Activated T-helper 1 cell treated with anti-CD3 and anti-CD28 coated beads, Interleukin-12 subunit alpha, Interleukin-12 subunit beta, Interleukin-2, Interleukin-4 antibody, amounts not matched to agents 30 ng/mL and 10 ng/mL and 1 ng/mL, durations not matched to agents 14 hours and 24 hours and 36 hours (primary cell): Measurements from ENCODE around the gene TMEM221. TPM values are rescaled to one million over a fixed set of nuclear protein-coding genes. Genes with fewer than 3 reads are reported as not detected.
"Not testable (repeated sequence)": the region's sequence is repeated elsewhere in the genome, so short reads cannot be mapped to it uniquely, and the experiment has no call there.

Experiments used
- DNase-seq: peaks from one replicate; pipeline ENCODE4 v3.0.0; 2021; ENCODE audit warnings: low spot score
- H3K27ac Mint-ChIP-seq: one replicate; pipeline ENCODE4 v1.8.0; 2021; ENCODE audit warnings: mild to moderate bottlenecking, mixed read lengths
- H3K27me3 Mint-ChIP-seq: one replicate; pipeline ENCODE4 v1.8.0; 2022; ENCODE audit warnings: mild to moderate bottlenecking, moderate library complexity, mixed read lengths; ENCODE audit not compliant: insufficient read depth
- H3K36me3 Mint-ChIP-seq: one replicate; pipeline ENCODE4 v1.8.0; 2021; ENCODE audit warnings: low read depth, mixed read lengths
- H3K4me1 Mint-ChIP-seq: one replicate; pipeline ENCODE4 v1.8.0; 2021; ENCODE audit warnings: low read depth, mixed read lengths
- H3K4me3 Mint-ChIP-seq: one replicate; pipeline ENCODE4 v1.8.0; 2021; ENCODE audit warnings: mild to moderate bottlenecking, moderate library complexity, mixed read lengths
- H3K9me3 Mint-ChIP-seq: one replicate; pipeline ENCODE4 v1.8.0; 2021; ENCODE audit warnings: mixed read lengths
- intact Hi-C: fragments of 100-400 bp; cut with micrococcal nuclease; formaldehyde crosslinking; loops from one replicate; pipeline ENCODE4 v1.15.1; 2024
- total RNA-seq: library from RNA; stranded (reverse); gene quantifications from 2 replicates; pipeline ENCODE4 v1.2.3, GENCODE V29; 2022

Gene TMEM221
- total RNA-seq, 1 donor from 2014 or later = not detected

DNA sequence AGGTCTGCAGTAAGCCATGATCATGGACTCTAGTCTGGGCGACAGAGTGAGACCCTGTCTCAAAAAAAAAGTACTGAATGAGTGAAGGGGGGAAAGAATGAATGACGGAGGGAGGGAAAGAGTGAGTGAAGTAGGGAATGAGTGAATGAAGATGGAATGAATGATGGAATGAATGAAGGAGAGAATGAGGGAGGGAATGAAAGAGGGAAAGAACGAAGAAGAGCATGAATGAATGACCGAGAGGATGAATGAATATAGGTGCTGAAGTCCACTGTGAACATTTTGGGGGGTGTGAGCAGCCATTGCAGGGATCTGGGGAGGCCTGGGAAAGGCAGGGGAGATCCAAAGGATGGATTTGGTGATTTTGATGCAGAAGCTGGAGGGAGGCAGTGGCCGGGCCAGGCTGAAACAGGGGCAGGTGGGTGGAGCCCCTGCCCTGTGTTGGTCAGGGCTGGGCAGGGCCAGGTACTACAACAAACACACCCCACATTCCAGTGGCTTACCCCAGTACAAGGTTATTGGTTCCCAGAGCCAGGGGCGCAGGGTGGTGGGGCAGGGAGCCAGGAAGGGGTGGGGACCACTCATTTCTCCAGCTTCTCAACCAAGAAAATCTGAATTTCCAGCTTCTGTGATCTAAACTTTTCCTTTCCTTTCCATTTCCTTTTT lies 36.2 kb upstream of the TMEM221 start:
- intact Hi-C loops = no loop called here
- no peak overlapping the region for H3K27ac Mint-ChIP-seq
- peaks cover 8% of the 10 kb centered on the region for H3K27me3 Mint-ChIP-seq
- no peak overlapping the region for H3K4me3 Mint-ChIP-seq
- H3K9me3 Mint-ChIP-seq = no peaks in the 10 kb centered on the region
- no peak for DNase-seq
- H3K4me1 Mint-ChIP-seq = peaks cover 5% of the 10 kb centered on the region
- no peaks in the 10 kb centered on the region for H3K36me3 Mint-ChIP-seq

DNA sequence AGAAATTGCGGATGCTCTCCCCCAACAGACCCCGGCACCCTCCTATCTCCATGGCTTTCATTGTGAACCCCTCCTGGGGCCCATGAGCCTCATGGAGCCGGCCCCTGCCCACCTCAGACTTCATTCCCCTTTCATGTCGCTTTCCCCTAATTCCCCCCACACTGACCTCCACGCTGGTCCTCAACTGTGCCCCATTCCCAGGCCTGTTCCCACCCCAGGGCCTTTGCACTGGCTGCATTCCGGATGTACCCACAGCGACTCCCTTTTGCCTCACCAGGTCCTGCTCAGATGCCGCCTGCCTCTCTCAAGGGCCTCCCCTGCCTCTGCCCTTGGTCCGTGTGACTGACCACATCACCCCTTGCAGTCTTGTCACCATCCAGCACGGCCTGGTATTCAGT lies 35.1 kb upstream of the TMEM221 start:
- Mint-ChIP-seq H3K36me3 (no peaks in the 10 kb centered on the region), H3K4me3 (no peak overlapping the region), H3K27me3 (peaks cover 8% of the 10 kb centered on the region), H3K4me1 (no peaks in the 10 kb centered on the region), H3K27ac (no peak overlapping the region), H3K9me3 (no peaks in the 10 kb centered on the region)
- intact Hi-C loops = no loop called here
- no peak for DNase-seq

DNA sequence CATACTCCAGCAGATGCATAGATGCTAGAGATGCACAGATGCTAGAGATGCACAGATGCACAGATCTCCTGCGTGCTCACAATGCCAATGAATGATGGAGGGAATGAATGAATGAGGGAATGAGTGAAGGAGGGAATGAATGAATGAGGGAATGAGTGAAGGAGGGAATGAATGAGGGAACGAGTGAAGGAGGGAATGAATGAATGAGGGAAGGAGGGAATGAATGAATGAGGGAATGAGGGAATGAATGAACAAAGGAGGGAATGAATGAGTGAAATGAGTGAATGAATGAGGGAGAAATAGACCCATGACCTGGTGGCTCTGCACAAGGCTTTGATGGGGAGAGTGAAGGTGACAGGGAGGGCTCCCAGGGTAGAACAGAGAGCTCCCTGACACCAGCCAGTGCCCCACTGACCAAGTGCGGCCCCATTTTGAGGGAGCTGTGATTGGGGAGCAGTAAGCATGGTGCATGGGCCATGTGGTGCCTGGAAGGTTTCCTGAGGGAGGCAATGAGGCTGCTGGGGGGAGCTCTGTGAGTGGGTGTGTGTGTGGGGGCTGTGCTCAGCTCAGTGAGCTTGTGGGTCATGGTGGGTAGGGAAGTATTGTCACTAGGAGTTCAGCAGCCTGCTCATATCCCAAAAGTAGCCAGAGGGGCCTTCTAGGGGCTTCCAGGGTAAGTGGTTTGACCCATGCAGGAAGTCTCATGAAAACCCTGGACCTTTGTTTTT lies 34.6 kb upstream of the TMEM221 start:
- Mint-ChIP-seq H3K4me1 (no peaks in the 10 kb centered on the region), H3K4me3 (no peak overlapping the region), H3K27ac (no peak overlapping the region), H3K36me3 (no peaks in the 10 kb centered on the region), H3K27me3 (peaks cover 6% of the 10 kb centered on the region), H3K9me3 (no peaks in the 10 kb centered on the region)
- no peak for DNase-seq
- intact Hi-C loops = no loop called here

DNA sequence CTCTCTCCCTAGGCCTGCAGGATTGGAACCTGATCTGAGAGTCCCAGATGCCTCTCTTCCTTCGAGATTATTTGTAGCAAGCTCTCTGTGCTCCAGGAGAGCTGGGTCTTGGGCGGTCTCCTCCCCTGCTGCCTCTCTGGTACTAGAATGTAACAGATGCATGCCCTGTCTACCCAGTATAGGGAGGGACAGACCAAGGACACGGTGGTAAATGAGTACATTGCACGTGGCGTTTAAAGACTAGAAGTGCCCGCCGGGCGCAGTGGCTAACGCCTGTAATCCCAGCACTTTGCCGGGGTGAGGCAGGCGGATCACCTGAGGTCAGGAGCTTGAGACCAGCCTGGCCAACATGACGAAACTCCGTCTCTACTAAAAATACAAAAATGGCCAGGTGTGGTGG lies 33.5 kb upstream of the TMEM221 start:
- intact Hi-C loops = no loop called here
- Mint-ChIP-seq H3K4me1 (no peaks in the 10 kb centered on the region), H3K27ac (no peak overlapping the region), H3K9me3 (no peaks in the 10 kb centered on the region), H3K4me3 (no peak overlapping the region), H3K36me3 (no peaks in the 10 kb centered on the region), H3K27me3 (peaks cover 6% of the 10 kb centered on the region)
- DNase-seq = no peak

DNA sequence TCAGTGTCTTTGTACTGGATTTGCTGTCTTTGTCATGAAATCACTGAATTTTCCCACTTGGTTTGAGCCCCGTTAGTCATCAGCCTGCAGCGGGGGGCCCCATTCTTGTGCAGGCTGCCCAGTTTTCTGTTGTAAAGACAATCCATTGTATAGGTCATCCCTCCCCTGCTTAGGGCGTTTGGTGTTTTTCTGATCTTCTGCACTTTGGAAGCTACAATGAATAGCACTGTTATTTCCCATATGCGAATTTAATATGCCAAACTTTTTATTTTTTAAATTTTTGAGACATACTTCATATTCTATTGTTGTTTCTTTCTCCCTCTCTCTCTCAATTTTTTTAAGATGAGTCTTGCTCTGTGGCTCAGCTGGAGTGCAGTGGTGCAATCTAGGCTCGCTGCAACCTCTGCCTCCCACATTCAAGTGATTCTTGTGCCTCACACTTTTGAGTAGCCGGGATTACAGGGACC lies 30.9 kb upstream of the TMEM221 start:
- Mint-ChIP-seq H3K27me3 (peaks cover 6% of the 10 kb centered on the region), H3K4me1 (no peaks in the 10 kb centered on the region), H3K4me3 (no peak overlapping the region), H3K27ac (no peak overlapping the region), H3K9me3 (no peaks in the 10 kb centered on the region), H3K36me3 (no peaks in the 10 kb centered on the region)
- intact Hi-C loops = no loop called here
- no peak for DNase-seq

DNA sequence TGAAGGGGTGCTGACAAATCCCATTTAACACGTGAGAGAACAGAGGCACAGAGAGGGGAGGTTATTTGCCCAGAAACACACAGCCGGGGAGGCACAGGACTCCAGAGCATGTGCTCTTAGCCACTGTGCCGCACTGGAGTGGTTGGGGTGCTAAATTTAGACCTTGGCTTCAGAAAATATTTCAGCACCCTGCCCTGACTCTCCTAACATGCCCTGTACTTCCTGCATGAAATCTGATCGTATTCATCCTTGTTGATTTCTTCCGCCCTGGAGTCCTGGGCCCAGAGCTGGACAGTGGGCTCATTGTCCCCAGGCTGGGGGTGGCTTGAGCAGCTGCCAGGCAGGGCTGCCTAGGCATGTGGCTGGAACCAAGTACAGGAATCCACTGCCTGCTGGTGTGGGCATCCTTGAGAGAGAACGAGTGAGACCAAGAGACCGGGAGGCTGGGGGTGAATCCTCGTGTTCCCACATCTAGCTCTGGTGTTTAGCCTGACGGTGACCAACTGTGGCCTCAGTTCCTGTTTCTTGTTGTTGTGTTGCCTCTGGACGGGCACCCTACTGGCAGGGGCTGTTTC lies 27.2 kb upstream of the TMEM221 start:
- no peak for DNase-seq
- H3K4me1 Mint-ChIP-seq = peaks cover 6% of the 10 kb centered on the region
- intact Hi-C loops = no loop called here
- H3K27me3 Mint-ChIP-seq = peaks cover 10% of the 10 kb centered on the region
- no peak overlapping the region for H3K27ac Mint-ChIP-seq
- H3K9me3 Mint-ChIP-seq = no peaks in the 10 kb centered on the region
- no peaks in the 10 kb centered on the region for H3K36me3 Mint-ChIP-seq
- H3K4me3 Mint-ChIP-seq = no peak overlapping the region

DNA sequence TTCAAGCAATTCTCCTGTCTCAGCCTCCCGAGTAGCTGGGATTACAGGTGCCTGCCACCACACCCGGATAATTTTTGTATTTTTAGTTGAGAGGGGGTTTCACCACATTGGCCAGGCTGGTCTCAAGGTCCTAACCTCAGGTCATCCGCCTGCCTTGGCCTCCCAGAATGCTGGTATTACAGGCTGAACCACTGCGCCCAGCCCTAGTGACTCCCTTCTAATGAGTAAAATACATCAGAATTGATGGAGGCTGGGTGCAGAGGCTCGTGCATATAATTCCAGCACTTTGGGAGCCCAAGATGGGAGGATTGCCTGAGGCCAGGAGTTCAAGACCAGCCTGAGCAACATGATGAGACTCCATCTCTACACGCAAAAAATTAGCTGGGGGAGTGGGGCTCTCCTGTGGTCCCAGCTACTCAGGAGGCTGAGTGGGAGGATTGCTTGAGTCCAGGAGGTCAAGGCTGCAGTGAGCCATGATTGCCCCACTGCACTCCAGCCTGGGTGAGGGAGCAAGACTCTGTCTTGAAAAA lies 26.6 kb upstream of the TMEM221 start:
- DNase-seq, H3K4me1 Mint-ChIP-seq, H3K4me3 Mint-ChIP-seq, H3K27me3 Mint-ChIP-seq, H3K27ac Mint-ChIP-seq, H3K36me3 Mint-ChIP-seq, H3K9me3 Mint-ChIP-seq, intact Hi-C loops: not testable (repeated sequence)

DNA sequence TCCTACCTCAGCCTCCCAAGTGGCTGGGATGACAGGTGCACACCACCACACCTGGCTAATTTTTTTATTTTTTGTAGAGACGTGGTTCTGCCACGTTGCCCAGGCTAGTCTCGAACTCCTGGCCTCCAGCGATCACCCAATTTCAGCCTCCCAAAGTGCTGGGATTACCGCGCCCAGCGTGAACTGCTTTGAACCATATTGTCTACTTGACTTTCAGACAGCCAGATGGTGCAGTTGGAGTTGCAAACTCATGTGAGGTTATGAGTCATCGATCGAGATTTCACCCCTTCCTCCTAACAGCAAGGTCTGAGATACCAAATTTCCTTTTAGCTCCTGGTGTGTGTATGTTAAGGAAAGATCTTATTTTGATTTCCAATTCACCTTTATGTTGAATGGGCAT lies 24.6 kb upstream of the TMEM221 start:
- DNase-seq = no peak
- no peaks in the 10 kb centered on the region for H3K9me3 Mint-ChIP-seq
- peaks cover 17% of the 10 kb centered on the region for H3K27me3 Mint-ChIP-seq
- peak overlapping the region; percentile 7 for H3K4me3 Mint-ChIP-seq
- H3K27ac Mint-ChIP-seq = no peak overlapping the region
- H3K36me3 Mint-ChIP-seq = no peaks in the 10 kb centered on the region
- peaks cover 19% of the 10 kb centered on the region for H3K4me1 Mint-ChIP-seq
- intact Hi-C loops = loop anchor here (5.0 kb wide), 1 partner anchor 84 kb away; the partner anchor contains the start of gene COLGALT1

DNA sequence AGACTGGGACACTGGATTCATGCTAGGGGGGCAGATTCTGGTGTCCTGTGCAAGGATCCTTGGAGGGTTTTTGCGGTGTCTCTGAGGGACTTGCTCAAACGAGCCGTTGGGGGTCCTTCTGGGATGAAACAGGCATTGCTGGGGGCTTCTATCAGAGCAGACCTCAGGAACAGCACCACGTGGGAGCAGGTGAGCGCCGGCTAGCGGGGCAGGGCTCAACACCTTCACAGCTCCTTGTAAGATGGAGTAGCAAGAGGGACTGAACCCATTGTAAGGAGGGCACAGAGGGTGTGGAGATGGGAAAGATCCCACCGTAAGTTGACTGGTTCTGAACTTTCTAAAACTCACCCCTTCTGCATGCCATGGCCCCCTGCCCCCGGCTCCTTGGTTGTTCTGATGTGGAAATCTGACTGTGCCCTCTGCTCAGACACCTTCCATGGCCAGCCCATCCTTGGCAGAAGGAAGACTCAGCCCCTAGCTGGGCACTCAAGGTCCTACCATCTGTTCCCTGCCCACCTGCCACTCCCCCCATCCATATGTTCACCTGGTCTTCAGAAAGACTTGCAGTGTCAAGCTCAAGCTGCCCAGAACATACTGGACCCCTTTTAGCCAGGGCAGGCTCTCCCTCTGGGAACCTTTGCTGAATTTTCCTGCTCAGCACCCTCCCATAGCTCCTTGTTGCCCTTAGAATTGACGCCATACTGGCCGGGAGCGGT lies 23.1 kb upstream of the TMEM221 start:
- H3K36me3 Mint-ChIP-seq = no peaks in the 10 kb centered on the region
- intact Hi-C loops = loop anchor here (5.0 kb wide), 1 partner anchor 86 kb away; the partner anchor contains the start of gene COLGALT1
- H3K4me3 Mint-ChIP-seq = peak overlapping the region; percentile 89
- no peak for DNase-seq
- H3K27me3 Mint-ChIP-seq = peaks cover 23% of the 10 kb centered on the region
- no peak overlapping the region for H3K27ac Mint-ChIP-seq
- H3K4me1 Mint-ChIP-seq = peaks cover 25% of the 10 kb centered on the region
- H3K9me3 Mint-ChIP-seq = no peaks in the 10 kb centered on the region

DNA sequence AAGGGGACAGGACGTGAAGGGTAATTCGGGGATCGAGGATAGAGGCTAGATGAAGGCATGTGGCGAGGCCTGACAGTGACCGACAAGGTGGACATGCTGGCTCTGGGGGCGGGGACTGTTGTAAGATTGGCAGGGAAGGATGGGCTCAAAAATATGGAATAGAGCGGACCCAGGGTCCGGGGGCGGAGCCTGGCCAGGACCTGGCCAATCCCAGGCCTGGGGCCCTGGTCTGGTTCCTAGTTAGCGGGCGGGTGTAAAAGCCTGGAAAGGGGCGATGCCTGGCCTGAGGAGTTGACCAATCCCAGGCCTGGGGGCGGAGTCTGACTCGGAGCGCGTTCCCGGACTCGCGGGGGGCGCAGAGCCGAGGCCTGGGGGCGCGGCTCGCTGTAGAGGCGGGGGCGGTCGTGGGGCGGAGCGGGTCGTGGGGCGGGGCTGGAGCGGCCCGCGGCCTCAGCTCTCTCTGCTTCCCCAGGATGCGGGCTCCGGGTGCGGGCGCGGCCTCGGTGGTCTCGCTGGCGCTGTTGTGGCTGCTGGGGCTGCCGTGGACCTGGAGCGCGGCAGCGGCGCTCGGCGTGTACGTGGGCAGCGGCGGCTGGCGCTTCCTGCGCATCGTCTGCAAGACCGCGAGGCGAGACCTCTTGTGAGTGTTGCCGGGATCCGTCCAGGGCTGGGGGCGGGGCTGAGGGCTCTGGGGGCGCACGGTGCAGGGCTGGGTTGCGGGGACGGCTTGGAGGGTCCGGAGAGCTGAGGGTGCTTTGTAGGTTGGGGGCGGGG lies 21.8 kb upstream of the TMEM221 start, which contains the start of gene SLC27A1:
Gene SLC27A1 (plus strand): TSS at position 457 of the 774 bp plus-strand sequence. CDS start 17 bp downstream, at position 474.
- intact Hi-C loops = loop anchor here (1.0 to 5.0 kb wide), 5 partner anchors 41 to 133 kb away; partner anchors contain the start of genes COLGALT1, GTPBP3, MVB12A and PGLS
- Mint-ChIP-seq H3K27me3 (peaks cover 28% of the 10 kb centered on the region), H3K9me3 (no peaks in the 10 kb centered on the region), H3K36me3 (no peaks in the 10 kb centered on the region), H3K4me1 (peaks cover 30% of the 10 kb centered on the region), H3K4me3 (peak within 1 kb of the TSS; percentile 89), H3K27ac (peak within 1 kb of the TSS; percentile 78)
- DNase-seq = peak; percentile 81

DNA sequence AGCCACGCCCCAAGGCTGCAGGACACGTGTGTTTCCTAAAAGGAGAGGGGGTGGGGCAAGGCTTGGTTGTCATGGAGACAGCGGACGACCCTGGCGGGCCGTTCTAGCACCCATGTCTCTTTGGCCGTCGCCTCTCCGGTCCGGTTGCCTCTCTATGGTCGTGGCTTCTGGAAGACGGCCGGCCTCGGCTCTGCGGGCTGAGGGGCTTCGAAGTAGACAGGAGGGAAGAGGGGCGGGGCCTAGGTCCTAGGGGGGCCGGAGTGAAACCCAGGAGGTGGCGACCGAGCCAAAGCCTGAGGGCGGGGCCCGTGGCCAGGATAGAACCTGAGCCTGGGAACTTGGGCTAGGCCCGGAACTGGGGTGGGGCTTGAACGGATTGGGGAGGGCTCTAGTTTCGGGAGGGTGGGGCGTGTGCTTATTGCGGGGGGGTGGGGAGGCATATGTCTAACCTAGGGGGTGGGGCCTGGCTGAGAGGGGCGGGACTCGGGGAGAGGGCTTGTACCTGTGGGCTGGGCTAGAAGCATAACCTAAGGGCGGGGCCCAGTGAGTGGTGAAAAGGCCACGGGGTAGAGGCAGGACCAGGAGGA lies 21.1 kb upstream of the TMEM221 start:
- no peaks in the 10 kb centered on the region for H3K9me3 Mint-ChIP-seq
- peak overlapping the region; percentile 78 for H3K27ac Mint-ChIP-seq
- peaks cover 28% of the 10 kb centered on the region for H3K27me3 Mint-ChIP-seq
- H3K36me3 Mint-ChIP-seq = no peaks in the 10 kb centered on the region
- H3K4me1 Mint-ChIP-seq = peaks cover 30% of the 10 kb centered on the region
- peak; percentile 74 for DNase-seq
- intact Hi-C loops = loop anchor here (1.0 to 5.0 kb wide), 8 partner anchors 16 to 132 kb away; partner anchors contain the start of genes COLGALT1, GTPBP3, MVB12A and PGLS
- peak overlapping the region; percentile 89 for H3K4me3 Mint-ChIP-seq
